Testis (tissue), 2 donors: ENCODE data around the gene NPHP4.

Source experiments
- CTCF ChIP-seq, 3 experiments: fragments of 450-650 bp in 2 of 3; fragments of 200-600 bp in 1 of 3; sonication (generic) in 1 of 3; IDR thresholded peaks; one replicate each; pipeline ENCODE4 v1.5.1; 2016 to 2019; ENCODE audit warnings: antibody characterized with exemption in 3 of 3, mild to moderate bottlenecking in 2 of 3, moderate library complexity in 1 of 3
- POLR2A ChIP-seq: fragments of 450-650 bp; IDR thresholded peaks from one replicate; pipeline ENCODE4 v1.6.1; 2017; ENCODE audit warnings: antibody characterized with exemption, mild to moderate bottlenecking, moderate library complexity

GRCh38 chr1:5966543-5967205, 25.6 kb downstream of the NPHP4 start:
- TF ChIP-seq CTCF (IDR thresholded peaks at IDR 0.05): peak in 1 of 3 experiments; percentile 8
- TF ChIP-seq POLR2A: no peak
